Measurements from ENCODE around the gene ABLIM1. TPM values are rescaled to one million over a fixed set of nuclear protein-coding genes. Genes with fewer than 3 reads are reported as not detected.

ABLIM1 gene
- polyA plus RNA-seq, 1 donor = 132 TPM

GRCh38 chr10:114547056-114547455 lies 111.0 kb downstream of the ABLIM1 start:
- no peak for DNase-seq

- no peak for DNase-seq
These were observed 112.3 kb downstream of the ABLIM1 start for GRCh38 chr10:114545819-114546218.

GRCh38 chr10:114545071-114545470 lies 113.0 kb downstream of the ABLIM1 start:
- no peak for DNase-seq

- DNase-seq = no peak
These were observed 113.9 kb downstream of the ABLIM1 start for GRCh38 chr10:114544045-114544659.

DNA sequence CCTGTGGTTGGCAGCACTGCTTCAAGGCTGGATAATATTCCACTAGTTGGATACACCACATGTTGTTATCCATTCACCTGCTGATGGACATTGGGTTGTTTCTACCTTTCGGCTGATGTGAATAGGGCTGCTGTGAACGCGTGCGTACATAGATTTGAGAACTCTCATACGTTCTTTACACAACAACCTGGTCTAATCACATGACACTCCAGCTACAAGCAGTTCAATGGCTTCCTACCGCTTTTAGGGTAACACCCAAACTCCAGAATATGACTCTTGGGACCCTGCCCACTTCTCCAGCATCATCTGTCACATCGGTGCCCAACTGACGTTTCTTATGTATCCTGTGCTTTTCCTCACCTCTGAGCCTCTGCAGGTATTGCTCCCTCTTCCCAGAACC lies 114.6 kb downstream of the ABLIM1 start:
- no peak for DNase-seq

DNA sequence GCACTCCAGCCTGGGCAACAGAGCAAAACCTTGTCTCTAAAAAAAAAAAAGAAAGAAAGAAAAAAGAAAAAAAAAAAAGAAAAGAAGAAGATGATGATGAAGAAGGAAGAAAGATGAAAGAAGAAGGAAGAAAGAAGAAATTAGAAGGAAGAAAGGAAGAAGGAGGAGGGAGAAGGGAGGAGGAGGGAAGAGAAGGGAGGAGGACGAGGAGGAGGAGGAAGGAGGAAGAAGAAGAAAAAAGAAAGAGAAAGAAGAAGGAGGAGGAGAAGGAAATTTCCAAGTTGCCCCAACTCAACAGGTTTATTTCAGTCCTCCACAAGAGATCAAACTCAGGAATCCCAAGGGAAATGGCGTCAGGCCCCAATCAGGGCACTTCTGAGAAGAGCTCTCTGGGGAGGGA lies 115.7 kb downstream of the ABLIM1 start:
- no peak for DNase-seq

DNA sequence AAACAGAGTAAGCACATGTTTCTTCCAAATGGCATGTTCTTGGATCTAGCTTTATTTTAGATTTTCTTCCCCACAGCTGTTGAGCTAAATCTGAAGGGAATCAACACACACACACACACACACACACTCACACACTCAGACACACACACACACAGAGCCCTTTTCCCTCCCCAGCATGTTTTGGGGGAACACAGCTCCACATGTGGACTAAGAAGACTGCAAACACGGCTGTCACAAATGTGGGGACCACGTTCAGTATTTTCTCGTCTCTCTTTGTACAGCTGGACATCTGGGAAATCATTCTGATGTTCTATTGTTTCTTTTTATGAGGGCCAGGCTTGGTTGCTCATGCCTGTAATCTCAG lies 116.3 kb downstream of the ABLIM1 start:
- no peak for DNase-seq

DNA sequence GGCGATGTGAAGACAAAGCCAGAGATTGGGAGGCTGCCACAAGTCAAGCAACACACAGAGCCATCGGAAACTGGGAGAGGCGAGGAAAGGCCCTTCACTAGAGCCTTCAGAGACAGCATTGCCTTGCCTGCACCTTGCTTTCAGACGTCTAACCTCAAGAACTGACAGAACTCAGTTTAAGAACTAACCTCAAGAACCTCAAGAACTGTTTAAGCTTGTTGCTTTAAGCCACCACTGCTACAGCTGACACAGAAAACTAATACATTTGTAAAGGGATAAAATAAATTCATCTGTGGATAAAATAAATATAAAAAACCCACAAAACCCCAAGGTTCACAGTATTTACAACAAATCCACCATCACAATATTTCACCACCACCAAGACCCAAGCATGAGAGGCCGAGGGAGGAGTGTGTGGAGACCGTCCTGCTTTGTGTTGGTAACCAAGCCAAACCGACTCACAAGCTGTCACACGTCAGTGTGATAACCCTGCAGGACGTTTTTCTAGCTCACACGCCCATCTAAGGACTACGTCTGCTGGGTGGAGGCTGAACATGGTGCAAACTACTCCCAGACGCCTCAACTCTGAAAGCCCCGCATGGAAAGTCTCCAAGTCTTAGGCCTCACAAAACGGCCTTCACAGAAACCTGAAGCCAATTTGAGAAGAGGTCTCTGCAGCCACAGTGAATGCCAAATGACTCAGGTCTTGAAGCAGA lies 116.8 kb downstream of the ABLIM1 start:
- no peak for DNase-seq

GRCh38 chr10:114540236-114540635 lies 117.8 kb downstream of the ABLIM1 start:
- DNase-seq = no peak

GRCh38 chr10:114539623-114540022 lies 118.5 kb downstream of the ABLIM1 start:
- DNase-seq = no peak

- no peak for DNase-seq
These were observed 119.7 kb downstream of the ABLIM1 start for GRCh38 chr10:114538181-114538906.

DNA sequence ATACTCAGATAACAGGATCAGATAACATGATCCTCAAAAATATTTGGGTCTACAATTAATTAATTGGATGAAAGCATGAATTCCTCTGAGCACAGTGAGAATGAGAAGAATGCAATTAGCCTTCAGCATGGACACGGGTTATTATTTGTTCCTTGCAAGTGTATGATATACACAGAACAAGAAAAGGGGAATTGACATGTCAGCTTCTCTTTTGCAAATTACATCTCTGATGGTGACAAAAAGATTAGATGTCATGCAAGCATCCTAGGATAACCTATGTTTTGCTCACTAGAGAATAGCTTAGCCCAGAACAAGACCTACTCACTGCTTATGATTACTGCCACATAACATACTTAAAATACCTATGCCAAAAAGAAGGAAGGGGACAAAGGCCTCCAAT lies 120.3 kb downstream of the ABLIM1 start:
- no peak for DNase-seq

DNA sequence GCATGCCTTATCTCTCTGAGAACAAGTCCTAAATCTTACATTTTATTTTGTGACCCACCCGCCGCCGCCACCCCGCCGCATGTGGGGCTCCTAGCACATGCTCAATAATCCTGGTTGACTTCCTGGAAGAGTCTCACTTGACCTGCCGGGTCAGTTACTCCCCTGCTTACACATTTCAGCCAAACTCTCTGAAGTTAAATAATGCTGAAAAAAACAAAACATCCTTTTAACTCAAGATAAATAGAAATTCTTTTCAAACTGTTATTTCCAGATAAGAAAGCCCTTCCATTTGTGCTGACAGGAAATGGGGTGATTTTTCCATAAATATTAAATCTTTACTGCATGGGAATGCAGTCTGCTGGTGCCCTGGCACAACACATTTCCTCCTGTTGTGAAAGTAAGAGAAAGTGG lies 123.5 kb downstream of the ABLIM1 start:
- no peak for DNase-seq

- DNase-seq = no peak
These were observed 125.8 kb downstream of the ABLIM1 start for GRCh38 chr10:114532226-114532625.

GRCh38 chr10:114526504-114527238 lies 131.4 kb downstream of the ABLIM1 start:
- DNase-seq = peak; percentile 89

DNA sequence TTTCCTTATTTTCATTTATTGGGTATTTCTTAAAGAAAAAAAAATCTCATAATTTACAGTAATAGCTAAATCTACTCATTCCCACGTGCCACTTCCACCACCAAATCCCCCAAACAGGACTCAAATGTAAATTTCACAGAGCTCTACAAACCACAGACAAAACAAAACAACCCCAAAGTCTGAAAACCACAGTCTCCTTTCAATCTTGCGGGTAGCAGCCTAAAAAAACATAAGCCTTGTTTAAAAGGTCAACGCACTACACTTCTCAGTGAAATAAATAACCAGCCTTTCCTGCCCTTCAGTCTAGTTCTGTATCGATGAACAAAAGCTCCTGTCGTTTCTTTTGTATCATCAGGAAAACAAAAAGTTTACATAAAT lies 132.0 kb downstream of the ABLIM1 start:
- DNase-seq = no peak

GRCh38 chr10:114525368-114525949 lies 132.6 kb downstream of the ABLIM1 start:
- DNase-seq = peak; percentile 66

GRCh38 chr10:114523876-114524275 lies 134.2 kb downstream of the ABLIM1 start:
- DNase-seq = no peak

DNA sequence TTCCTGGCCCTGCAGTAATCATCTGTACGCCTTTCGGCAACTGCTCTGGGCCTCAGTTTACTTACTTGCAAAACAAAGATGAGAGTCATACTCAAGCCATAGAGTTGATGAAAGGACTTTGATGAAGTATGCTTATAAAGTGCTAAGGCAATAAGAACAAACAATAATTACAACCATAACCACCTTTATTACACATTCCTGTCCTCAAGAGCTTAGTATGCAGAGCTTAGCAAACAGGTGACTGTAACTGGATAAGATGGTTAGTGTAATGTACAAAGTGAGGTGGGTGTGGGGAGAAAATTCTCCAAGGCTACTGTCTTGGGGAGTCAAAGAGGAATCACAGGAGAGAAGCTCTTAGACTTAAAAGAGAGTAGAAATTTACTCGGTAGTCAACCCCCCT lies 136.8 kb downstream of the ABLIM1 start:
- DNase-seq = no peak

- DNase-seq = no peak
These were observed 137.6 kb downstream of the ABLIM1 start for GRCh38 chr10:114520453-114520852.

GRCh38 chr10:114519756-114520293 lies 138.2 kb downstream of the ABLIM1 start:
- no peak for DNase-seq

GRCh38 chr10:114519306-114519669 lies 138.8 kb downstream of the ABLIM1 start:
- DNase-seq = no peak

All from left kidney (tissue), 2 donors.